BLaER1 treated with 17β-estradiol and CSF1 and Interleukin-3, amounts not matched to agents 10 nM and 100 nM (cell line): ENCODE results near the gene SLCO4A1.

Experiments
- H3K27ac ChIP-seq, 11 experiments: shearing (Covaris generic); formaldehyde crosslinking; 2 replicates each; pipeline ENCODE4 v1.8.1; 2022
- H3K27me3 ChIP-seq, 11 experiments: shearing (Covaris generic); formaldehyde crosslinking; 2 replicates each; pipeline ENCODE4 v1.8.1; 2022
- H3K36me3 ChIP-seq, 11 experiments: shearing (Covaris generic); formaldehyde crosslinking; 2 replicates each; pipeline ENCODE4 v1.8.1; 2022
- H3K4me1 ChIP-seq, 10 experiments: shearing (Covaris generic); formaldehyde crosslinking; 2 replicates each; pipeline ENCODE4 v1.8.1; 2022
- H3K4me2 ChIP-seq, 11 experiments: shearing (Covaris generic); formaldehyde crosslinking; 2 replicates each; pipeline ENCODE4 v1.8.1; 2022
- H3K4me3 ChIP-seq, 10 experiments: shearing (Covaris generic); formaldehyde crosslinking; 2 replicates each; pipeline ENCODE4 v1.8.1; 2022
- H3K9ac ChIP-seq, 11 experiments: shearing (Covaris generic); formaldehyde crosslinking; 2 replicates each; pipeline ENCODE4 v1.8.1; 2022
- H3K9me3 ChIP-seq, 11 experiments: shearing (Covaris generic); formaldehyde crosslinking; replicated peaks in 1 of 11; 2 replicates each; pipeline ENCODE4 v1.8.1; 2022
- H4K20me1 ChIP-seq, 11 experiments: shearing (Covaris generic); formaldehyde crosslinking; 2 replicates each; pipeline ENCODE4 v1.8.1; 2022
- Cebpa-rat ChIP-seq, 11 experiments: shearing (Covaris generic); IDR thresholded peaks; 2 replicates each; pipeline ENCODE4 v1.8.1; 2022

Gene SLCO4A1

GRCh38 chr20:62716198-62716940 is 74.1 kb downstream of the SLCO4A1 start:
- Histone ChIP-seq H3K9ac (peak overlapping the region in 4 of 11 experiments; percentile 26 to 43 (median 35); a peak in 6 of 22 replicates), H3K27ac (peak overlapping the region in 3 of 11 experiments; percentile 14 to 46 (median 33); a peak in 5 of 22 replicates), H3K4me3 (no peak overlapping the region), H3K9me3 (peaks cover 18 to 22% (median 21%) of the 10 kb centered on the region in 11 experiments), H3K36me3 (peaks cover 0 to 4% (median 0%) of the 10 kb centered on the region in 11 experiments; a peak in 1 of 22 replicates), H4K20me1 (no peaks in the 10 kb centered on the region; a peak in 1 of 22 replicates), H3K27me3 (peaks cover 0 to 31% (median 0%) of the 10 kb centered on the region in 11 experiments; a peak in 5 of 22 replicates), H3K4me1 (peaks cover 15 to 41% (median 36%) of the 10 kb centered on the region in 10 experiments), H3K4me2 (peak overlapping the region; percentile 37 to 90 (median 81))
- TF ChIP-seq Cebpa-rat (IDR thresholded peaks at IDR 0.05): no peak

- H3K36me3 ChIP-seq: peaks cover 0 to 4% (median 0%) of the 10 kb centered on the region in 11 experiments; a peak in 1 of 22 replicates
- H3K4me1 ChIP-seq: peaks cover 15 to 47% (median 40%) of the 10 kb centered on the region in 10 experiments
- no peak overlapping the region for H3K4me3 ChIP-seq
- peaks cover 0 to 34% (median 0%) of the 10 kb centered on the region in 11 experiments; a peak in 5 of 22 replicates for H3K27me3 ChIP-seq
- no peak overlapping the region for H3K27ac ChIP-seq
- H3K9ac ChIP-seq: peak overlapping the region in 3 of 11 experiments; percentile 32 to 43 (median 38); a peak in 2 of 22 replicates
- no peaks in the 10 kb centered on the region; a peak in 1 of 22 replicates for H4K20me1 ChIP-seq
- peak overlapping the region; percentile 37 to 90 (median 81) for H3K4me2 ChIP-seq
- no peak for TF ChIP-seq Cebpa-rat (IDR thresholded peaks at IDR 0.05)
- peaks cover 24 to 27% (median 26%) of the 10 kb centered on the region in 11 experiments for H3K9me3 ChIP-seq
Observed at GRCh38 chr20:62716941-62717310, 74.6 kb downstream of the SLCO4A1 start.

GRCh38 chr20:62717933-62718332 is 75.6 kb downstream of the SLCO4A1 start:
- Histone ChIP-seq H3K36me3 (peaks cover 0 to 4% (median 0%) of the 10 kb centered on the region in 11 experiments; a peak in 1 of 22 replicates), H3K9ac (no peak overlapping the region), H3K4me2 (no peak overlapping the region), H3K27ac (no peak overlapping the region), H4K20me1 (no peaks in the 10 kb centered on the region), H3K4me1 (peaks cover 15 to 57% (median 51%) of the 10 kb centered on the region in 10 experiments), H3K27me3 (peaks cover 0 to 43% (median 0%) of the 10 kb centered on the region in 11 experiments; a peak in 6 of 22 replicates), H3K4me3 (no peak overlapping the region), H3K9me3 (peaks cover 25 to 33% (median 27%) of the 10 kb centered on the region in 11 experiments)
- TF ChIP-seq Cebpa-rat (IDR thresholded peaks at IDR 0.05): no peak

GRCh38 chr20:62718546-62718945 is 76.2 kb downstream of the SLCO4A1 start:
- Histone ChIP-seq H3K4me1 (peaks cover 20 to 60% (median 57%) of the 10 kb centered on the region in 10 experiments), H4K20me1 (no peaks in the 10 kb centered on the region), H3K36me3 (peaks cover 0 to 4% (median 0%) of the 10 kb centered on the region in 11 experiments; a peak in 1 of 22 replicates), H3K4me2 (no peak overlapping the region), H3K9ac (no peak overlapping the region), H3K27me3 (peaks cover 0 to 50% (median 0%) of the 10 kb centered on the region in 11 experiments; a peak in 6 of 22 replicates), H3K27ac (no peak overlapping the region), H3K9me3 (peaks cover 25 to 33% (median 27%) of the 10 kb centered on the region in 11 experiments), H3K4me3 (no peak overlapping the region)
- TF ChIP-seq Cebpa-rat (IDR thresholded peaks at IDR 0.05): no peak

- Histone ChIP-seq H3K27ac (no peak overlapping the region), H3K9ac (no peak overlapping the region), H3K4me3 (no peak overlapping the region), H3K4me1 (peaks cover 28 to 63% (median 60%) of the 10 kb centered on the region in 10 experiments), H4K20me1 (no peaks in the 10 kb centered on the region), H3K36me3 (peaks cover 0 to 4% (median 0%) of the 10 kb centered on the region in 11 experiments; a peak in 1 of 22 replicates), H3K4me2 (no peak overlapping the region), H3K9me3 (peaks cover 25 to 33% (median 27%) of the 10 kb centered on the region in 11 experiments), H3K27me3 (peaks cover 0 to 51% (median 0%) of the 10 kb centered on the region in 11 experiments; a peak in 6 of 22 replicates)
- no peak for TF ChIP-seq Cebpa-rat (IDR thresholded peaks at IDR 0.05)
Observed at GRCh38 chr20:62719250-62719935, 77.1 kb downstream of the SLCO4A1 start.
